ENCODE measurements around the gene NR1D1. TPM values are rescaled to one million over a fixed set of nuclear protein-coding genes. Genes with fewer than 3 reads are reported as not detected.

The NR1D1 gene
- total and polyA plus RNA-seq, 2 experiments from 2014 or later = 2.4 to 5.4 TPM

DNA sequence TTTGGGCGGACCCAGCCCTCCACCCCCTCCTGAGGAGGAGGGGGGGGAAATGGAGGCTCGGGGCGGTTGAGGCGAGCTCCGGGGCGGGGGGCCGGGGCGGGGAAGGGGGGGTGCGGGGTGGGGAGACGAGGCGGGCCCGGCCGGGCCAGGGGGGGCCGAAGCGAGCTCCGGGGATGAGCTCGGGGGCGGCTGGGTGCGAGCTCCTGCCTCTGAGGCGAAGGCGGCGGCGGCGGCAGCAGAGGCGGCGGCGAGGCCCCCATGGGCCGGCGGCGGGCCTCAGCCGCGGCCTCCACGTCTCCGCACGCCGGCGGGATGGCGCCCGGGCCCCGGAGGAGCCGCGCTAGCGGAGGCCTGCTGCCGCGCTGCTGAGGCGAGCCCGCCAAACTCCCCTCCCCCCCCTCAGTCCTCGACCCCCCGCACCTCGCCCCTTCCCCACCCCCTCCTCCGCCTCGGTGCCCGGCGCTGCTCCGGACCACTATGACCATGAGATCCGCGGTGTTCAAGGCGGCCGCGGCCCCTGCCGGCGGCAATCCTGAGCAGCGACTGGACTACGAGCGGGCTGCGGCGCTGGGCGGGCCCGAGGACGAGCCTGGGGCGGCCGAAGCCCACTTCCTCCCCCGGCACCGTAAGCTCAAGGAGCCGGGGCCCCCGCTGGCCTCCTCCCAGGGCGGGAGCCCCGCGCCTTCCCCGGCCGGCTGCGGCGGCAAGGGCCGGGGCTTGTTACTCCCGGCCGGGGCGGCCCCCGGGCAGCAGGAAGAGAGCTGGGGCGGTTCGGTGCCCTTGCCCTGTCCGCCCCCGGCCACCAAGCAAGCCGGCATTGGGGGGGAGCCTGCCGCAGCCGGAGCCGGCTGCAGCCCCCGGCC, 22.0 kb upstream of the NR1D1 start:
- H4K20me1 ChIP-seq (ENCODE audit: insufficient read depth) = no peaks in the 10 kb centered on the region
- peak overlapping the region; percentile 94 for H3K27ac ChIP-seq
- peaks cover 24% of the 10 kb centered on the region for H3F3A ChIP-seq (ENCODE audit: insufficient read depth)
- 1 to 2% methylated on average over 33 to 66 of the region's 97 CpGs for WGBS, 2 experiments (ENCODE audit: low coverage in 1 of 2, low lambda C conversion rate in 2 of 2, missing lambda C conversion rate in 2 of 2)
- peaks cover 17% of the 10 kb centered on the region; the same call in 1 of the 2 replicates for H3K36me3 ChIP-seq (ENCODE audit: low read depth)
- H3K79me2 ChIP-seq (ENCODE audit: insufficient read depth) = peaks cover 69% of the 10 kb centered on the region
- peak overlapping the region; percentile 97 for H3K9ac ChIP-seq
- peak overlapping the region; percentile 95 for H3K4me2 ChIP-seq (ENCODE audit: unreplicated experiment)
- H3K4me3 ChIP-seq = peak overlapping the region; percentile 98
- H3K27me3 ChIP-seq (replicated peaks; ENCODE audit: insufficient read depth) = no peaks in the 10 kb centered on the region
- H2AFZ ChIP-seq = 0 out of 2 replicates have a peak overlapping the region, but pooled peaks have one; percentile 74
- peaks cover 15% of the 10 kb centered on the region; the same call in 1 of the 2 replicates for H3K4me1 ChIP-seq (ENCODE audit: insufficient read depth)
- in situ Hi-C loops (cut with MboI) = no loop called here
- DNase-seq = peak; percentile 83
- no peaks in the 10 kb centered on the region for H3K9me2 ChIP-seq (ENCODE audit: insufficient read depth)
- TF ChIP-seq EZH2 (IDR thresholded peaks at IDR 0.05; ENCODE audit: insufficient read depth, poor library complexity, severe bottlenecking) = no peak
- no peak for TF ChIP-seq EZH2phosphoT487 (IDR thresholded peaks at IDR 0.05; ENCODE audit: insufficient read depth, low read depth)
- H3K9me3 ChIP-seq (ENCODE audit: low read depth) = no peaks in the 10 kb centered on the region

DNA sequence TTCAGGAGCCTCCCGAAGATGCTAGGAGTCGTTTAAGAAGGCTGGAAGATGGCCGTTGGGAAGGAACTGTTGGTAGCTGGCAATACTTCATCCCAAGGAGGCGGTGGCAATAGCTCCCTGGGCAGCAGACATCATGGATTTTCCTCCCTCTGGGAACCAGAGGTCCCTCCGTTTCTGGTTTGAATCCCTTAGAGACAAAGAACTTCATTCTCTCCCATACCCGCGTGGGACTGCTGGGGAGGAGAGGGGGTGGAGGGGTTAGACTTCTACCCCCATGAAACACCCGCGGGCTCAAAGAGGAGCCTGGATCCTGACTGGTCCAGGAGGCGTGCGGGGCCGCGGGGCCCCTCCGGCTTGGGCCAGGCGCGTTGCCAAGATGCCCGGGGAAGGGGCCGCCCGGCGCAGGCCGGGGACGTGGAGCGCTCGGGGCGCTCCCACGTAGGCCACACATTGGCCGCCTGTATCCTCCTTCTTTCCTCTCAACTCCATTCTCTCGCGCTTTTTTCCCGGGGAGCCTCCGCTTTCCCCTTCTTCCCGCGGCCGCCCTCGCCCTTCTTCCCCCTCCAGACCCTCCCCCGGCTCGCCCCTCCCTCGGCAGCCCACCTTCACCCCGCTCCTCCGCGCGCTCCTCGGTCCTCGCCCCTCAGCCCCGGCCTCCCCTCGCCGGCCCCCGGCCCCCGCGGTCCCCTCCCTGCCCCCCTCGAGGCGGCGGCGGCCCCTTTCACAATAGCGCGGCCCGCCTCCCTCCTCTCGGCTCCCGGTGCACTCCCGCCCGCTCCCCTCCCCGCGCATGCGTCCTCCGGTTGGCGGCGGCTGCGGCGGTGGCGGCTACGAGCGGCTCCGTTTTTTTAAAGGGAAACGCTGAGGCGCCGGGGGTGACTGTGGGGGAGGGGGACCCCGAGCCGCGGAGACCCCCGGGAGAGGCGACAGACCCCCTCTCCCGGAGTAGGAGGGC, 21.1 kb upstream of the NR1D1 start, which contains the start of gene MSL1:
TSS of gene MSL1 (plus strand) at position 791 of the 955 bp plus-strand sequence. CDS start 642 bp downstream, outside the sequence.
- no peak for TF ChIP-seq EZH2phosphoT487 (IDR thresholded peaks at IDR 0.05; ENCODE audit: insufficient read depth, low read depth)
- TF ChIP-seq EZH2 (IDR thresholded peaks at IDR 0.05; ENCODE audit: insufficient read depth, poor library complexity, severe bottlenecking) = no peak
- peak within 1 kb of the TSS; percentile 95 for H3K4me2 ChIP-seq (ENCODE audit: unreplicated experiment)
- peak within 1 kb of the TSS; percentile 74 for H2AFZ ChIP-seq
- H4K20me1 ChIP-seq (ENCODE audit: insufficient read depth) = no peaks in the 10 kb centered on the region
- H3K27me3 ChIP-seq (replicated peaks; ENCODE audit: insufficient read depth) = no peaks in the 10 kb centered on the region
- no peaks in the 10 kb centered on the region for H3K9me3 ChIP-seq (ENCODE audit: low read depth)
- 1% methylated on average over 36 to 81 of the region's 82 CpGs for WGBS, 2 experiments (ENCODE audit: low coverage in 1 of 2, low lambda C conversion rate in 2 of 2, missing lambda C conversion rate in 2 of 2)
- H3K79me2 ChIP-seq (ENCODE audit: insufficient read depth) = peaks cover 59% of the 10 kb centered on the region
- H3F3A ChIP-seq (ENCODE audit: insufficient read depth) = peaks cover 24% of the 10 kb centered on the region
- H3K27ac ChIP-seq = peak within 1 kb of the TSS; percentile 94
- in situ Hi-C loops (cut with MboI) = no loop called here
- DNase-seq = peak; percentile 92
- peak within 1 kb of the TSS; percentile 97 for H3K9ac ChIP-seq
- H3K36me3 ChIP-seq (ENCODE audit: low read depth) = 0 out of 2 replicates have a peak, but pooled peaks cover 8% of the 10 kb centered on the region
- H3K9me2 ChIP-seq (ENCODE audit: insufficient read depth) = no peaks in the 10 kb centered on the region
- H3K4me3 ChIP-seq = peak within 1 kb of the TSS; percentile 98
- H3K4me1 ChIP-seq (ENCODE audit: insufficient read depth) = peaks cover 15% of the 10 kb centered on the region; the same call in 1 of the 2 replicates

DNA sequence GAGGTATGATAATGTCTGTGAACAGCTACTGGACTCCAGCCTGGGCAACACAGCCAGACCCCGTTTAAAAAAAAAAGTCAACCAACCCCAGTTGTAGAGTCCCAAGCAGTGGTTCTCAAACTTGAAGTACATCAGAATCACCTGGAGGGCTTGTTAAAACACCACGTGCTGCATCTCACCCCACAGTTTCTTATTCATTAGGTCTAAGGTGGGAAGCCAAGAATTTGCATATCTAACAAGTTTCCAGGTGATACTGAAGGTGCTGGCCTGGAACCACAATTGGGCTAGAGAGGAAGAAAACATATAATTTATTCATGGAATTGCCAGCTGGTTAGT, 14.7 kb upstream of the NR1D1 start:
- Histone ChIP-seq H3F3A (ENCODE audit: insufficient read depth) (peaks cover 55% of the 10 kb centered on the region), H3K9me3 (ENCODE audit: low read depth) (no peaks in the 10 kb centered on the region), H3K9ac (no peak overlapping the region), H3K4me2 (ENCODE audit: unreplicated experiment) (no peak overlapping the region), H3K4me3 (no peak overlapping the region), H2AFZ (no peak overlapping the region), H4K20me1 (ENCODE audit: insufficient read depth) (no peaks in the 10 kb centered on the region), H3K27ac (peak overlapping the region; percentile 93), H3K36me3 (ENCODE audit: low read depth) (no peaks in the 10 kb centered on the region), H3K9me2 (ENCODE audit: insufficient read depth) (no peaks in the 10 kb centered on the region), H3K79me2 (ENCODE audit: insufficient read depth) (peaks cover 6% of the 10 kb centered on the region), H3K27me3 (replicated peaks; ENCODE audit: insufficient read depth) (no peaks in the 10 kb centered on the region), H3K4me1 (ENCODE audit: insufficient read depth) (peaks cover 43% of the 10 kb centered on the region)
- WGBS, 2 experiments (ENCODE audit: low coverage in 1 of 2, low lambda C conversion rate in 2 of 2, missing lambda C conversion rate in 2 of 2) = 28 to 43% methylated on average over 2 of the region's 2 CpGs
- in situ Hi-C loops (cut with MboI) = no loop called here
- no peak for DNase-seq
- TF ChIP-seq EZH2phosphoT487 (IDR thresholded peaks at IDR 0.05; ENCODE audit: insufficient read depth, low read depth) (no peak), EZH2 (IDR thresholded peaks at IDR 0.05; ENCODE audit: insufficient read depth, poor library complexity, severe bottlenecking) (no peak)

DNA sequence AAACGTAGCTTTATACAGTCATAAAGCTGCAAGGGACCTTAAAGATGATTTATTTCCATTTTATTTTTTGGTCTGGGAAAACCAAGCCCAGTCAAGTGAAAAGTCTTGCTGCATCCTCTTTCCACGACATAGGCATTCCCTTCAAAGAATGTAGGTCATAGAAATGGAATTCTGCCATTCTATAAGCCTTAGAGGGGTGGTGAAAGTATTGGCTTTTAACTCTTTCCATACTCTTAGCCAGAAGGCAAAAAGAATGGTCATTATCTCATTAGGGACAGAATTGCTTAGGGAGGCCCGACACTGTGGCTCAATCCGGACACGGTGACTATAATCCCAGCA, 13.5 kb upstream of the NR1D1 start:
- no peaks in the 10 kb centered on the region for H3K9me3 ChIP-seq (ENCODE audit: low read depth)
- peaks cover 67% of the 10 kb centered on the region for H3F3A ChIP-seq (ENCODE audit: insufficient read depth)
- DNase-seq = peak; percentile 72
- WGBS, 2 experiments (ENCODE audit: low coverage in 1 of 2, low lambda C conversion rate in 2 of 2, missing lambda C conversion rate in 2 of 2) = 25 to 28% methylated on average over 5 of the region's 5 CpGs
- no peaks in the 10 kb centered on the region for H3K9me2 ChIP-seq (ENCODE audit: insufficient read depth)
- peak overlapping the region; percentile 60 for H2AFZ ChIP-seq
- H3K4me1 ChIP-seq (ENCODE audit: insufficient read depth) = peaks cover 53% of the 10 kb centered on the region
- peak overlapping the region; percentile 85 for H3K9ac ChIP-seq
- no peaks in the 10 kb centered on the region for H3K36me3 ChIP-seq (ENCODE audit: low read depth)
- in situ Hi-C loops (cut with MboI) = no loop called here
- H3K4me3 ChIP-seq = peak overlapping the region; percentile 64
- H3K27me3 ChIP-seq (replicated peaks; ENCODE audit: insufficient read depth) = no peaks in the 10 kb centered on the region
- H3K4me2 ChIP-seq (ENCODE audit: unreplicated experiment) = peak overlapping the region; percentile 90
- H3K79me2 ChIP-seq (ENCODE audit: insufficient read depth) = no peaks in the 10 kb centered on the region
- no peaks in the 10 kb centered on the region for H4K20me1 ChIP-seq (ENCODE audit: insufficient read depth)
- H3K27ac ChIP-seq = peak overlapping the region; percentile 93
- TF ChIP-seq EZH2 (IDR thresholded peaks at IDR 0.05; ENCODE audit: insufficient read depth, poor library complexity, severe bottlenecking) (no peak), EZH2phosphoT487 (IDR thresholded peaks at IDR 0.05; ENCODE audit: insufficient read depth, low read depth) (no peak)
